GM19043 (cell line): ENCODE results near the gene PIEZO2.

ENCODE experiments used
- ATAC-seq: cut with Tn5 transposase; IDR thresholded peaks from one replicate; pipeline ENCODE4 v1.9.1; 2021; ENCODE audit warnings: low read depth; ENCODE audit not compliant: unreplicated experiment

Gene PIEZO2

DNA sequence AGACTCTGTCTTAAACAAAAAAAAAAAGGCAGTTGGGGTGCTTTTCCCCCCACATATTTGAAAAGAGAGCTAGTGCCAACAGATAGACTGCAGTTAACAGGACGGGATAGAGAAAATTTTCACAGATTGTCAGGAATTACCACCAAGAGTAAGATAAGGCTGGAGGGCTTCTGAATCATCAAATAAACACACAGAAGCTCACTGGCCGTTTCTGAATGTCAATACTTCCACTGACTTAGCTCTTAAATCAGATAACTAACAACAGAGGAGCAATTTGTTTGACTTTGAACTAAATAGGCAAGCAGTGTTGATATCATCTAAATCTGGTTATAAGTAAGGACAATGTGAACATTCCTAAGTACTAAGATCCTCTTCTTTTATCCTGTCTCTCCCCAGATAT is 34.7 kb downstream of the PIEZO2 start:
- no peak for ATAC-seq

DNA sequence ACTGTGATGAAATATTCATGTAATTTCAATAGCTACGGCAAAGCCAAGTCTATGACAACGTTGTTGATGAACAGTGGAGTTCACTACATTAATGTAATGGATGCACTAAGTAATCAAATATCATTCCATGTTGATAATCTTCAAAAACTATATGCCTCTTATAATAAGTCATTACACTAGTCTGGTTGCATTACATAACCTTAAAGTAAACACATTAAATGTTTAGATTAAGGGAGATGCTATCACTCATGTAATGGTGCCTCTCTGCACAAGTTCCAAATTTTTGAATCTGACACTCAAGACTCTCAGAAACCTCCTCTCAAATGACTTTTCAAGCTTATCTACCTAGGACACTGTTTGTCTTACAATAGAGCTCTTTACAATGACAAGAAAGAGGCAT is 35.4 kb downstream of the PIEZO2 start:
- ATAC-seq: no peak

DNA sequence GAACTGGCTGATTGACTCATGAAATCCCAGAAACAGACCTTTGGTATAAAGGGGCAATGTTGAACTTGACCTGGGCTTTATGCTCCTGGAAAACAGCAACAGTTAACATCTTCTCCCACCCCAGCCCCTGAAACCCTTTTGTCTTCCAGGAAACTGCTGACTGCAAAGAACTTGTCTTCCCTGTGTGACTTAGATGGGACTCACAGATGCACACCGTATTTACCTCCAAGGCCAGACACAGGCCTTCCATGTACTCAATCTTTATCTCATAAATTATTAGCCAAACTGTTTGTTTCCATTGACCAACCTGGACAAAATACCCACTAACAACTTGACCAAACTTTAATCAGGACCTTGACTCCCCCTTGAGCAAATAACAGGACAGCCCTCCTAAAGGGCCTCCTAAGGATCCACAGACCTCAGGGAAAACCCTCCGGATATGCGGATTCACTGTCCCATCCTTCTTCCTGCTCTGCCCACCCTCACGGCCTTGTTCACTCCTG is 36.3 kb downstream of the PIEZO2 start:
- ATAC-seq: no peak

DNA sequence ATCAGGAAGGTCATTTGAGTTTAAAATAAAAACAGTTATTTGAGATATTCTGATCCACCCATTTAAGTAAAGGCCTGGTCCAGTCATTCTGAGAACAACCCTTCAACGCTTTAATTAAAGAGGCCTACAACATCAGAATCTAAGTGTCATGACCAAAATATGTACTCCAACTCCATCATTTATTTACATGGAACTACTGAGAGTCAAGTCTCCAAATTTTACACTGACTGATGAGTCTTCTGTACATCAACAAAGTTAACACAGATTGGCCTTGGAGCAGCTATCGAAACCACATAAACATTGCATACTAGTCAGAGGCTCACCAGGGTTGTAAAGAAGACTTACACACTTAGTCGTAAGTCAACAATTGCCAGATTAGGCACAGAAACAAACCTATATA is 37.1 kb downstream of the PIEZO2 start:
- ATAC-seq: no peak

DNA sequence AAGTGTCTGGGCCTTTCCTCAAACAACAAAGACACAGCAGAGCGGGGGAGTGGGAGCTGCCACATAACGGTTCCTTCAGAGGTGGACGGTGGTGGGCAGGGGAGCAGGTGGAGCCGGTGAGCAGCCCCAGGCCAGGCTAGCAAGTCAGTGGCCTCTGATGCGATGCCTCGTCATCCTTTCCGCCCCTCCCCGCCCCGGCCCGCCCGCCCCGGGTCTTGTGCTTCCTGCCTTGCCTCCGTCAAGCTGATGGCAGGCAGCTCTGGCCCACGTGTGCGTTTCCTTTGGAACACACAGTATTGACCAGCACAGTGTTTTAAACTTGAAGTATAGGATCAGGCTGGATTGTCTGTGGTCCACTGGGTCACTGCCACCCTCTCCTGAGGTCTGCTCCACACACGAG is 38.9 kb downstream of the PIEZO2 start:
- ATAC-seq: no peak

DNA sequence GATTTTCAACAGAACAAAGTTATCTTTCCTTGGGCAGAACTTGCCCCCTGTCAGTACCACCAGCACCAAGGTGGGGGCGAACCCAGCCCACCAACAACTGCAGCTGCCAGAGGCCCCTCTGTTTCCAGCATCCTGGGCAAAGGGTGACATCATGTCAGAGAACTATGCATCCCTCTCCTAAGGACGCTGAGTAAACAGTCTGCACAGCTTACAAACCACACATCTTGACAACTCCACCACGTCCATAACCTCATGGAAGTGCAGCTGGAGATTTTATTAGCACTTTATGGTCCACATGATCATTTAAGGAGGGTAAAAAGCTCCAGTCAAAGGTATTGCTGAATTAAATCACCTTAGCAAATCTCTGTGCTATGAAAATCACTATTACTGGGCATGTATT is 40.4 kb downstream of the PIEZO2 start:
- ATAC-seq: no peak

DNA sequence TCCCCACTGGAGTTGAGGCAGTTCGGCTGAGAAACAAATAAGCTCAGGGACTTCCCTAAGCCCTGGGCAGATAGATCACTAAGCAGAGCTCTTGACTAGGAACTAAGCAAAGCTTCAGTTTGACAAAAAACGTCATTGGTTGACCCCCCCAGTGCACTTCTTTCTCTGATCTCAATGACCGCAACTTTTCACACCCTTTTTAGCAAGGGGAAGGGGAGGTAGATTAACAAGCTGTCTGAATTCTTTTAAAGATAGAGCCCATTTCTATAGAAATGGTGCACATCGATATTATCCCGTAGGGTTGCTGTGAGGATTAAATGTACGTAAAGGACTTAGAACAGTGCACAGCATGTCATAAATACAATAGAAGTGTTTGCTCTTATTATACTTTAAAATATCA is 42.5 kb downstream of the PIEZO2 start:
- no peak for ATAC-seq

DNA sequence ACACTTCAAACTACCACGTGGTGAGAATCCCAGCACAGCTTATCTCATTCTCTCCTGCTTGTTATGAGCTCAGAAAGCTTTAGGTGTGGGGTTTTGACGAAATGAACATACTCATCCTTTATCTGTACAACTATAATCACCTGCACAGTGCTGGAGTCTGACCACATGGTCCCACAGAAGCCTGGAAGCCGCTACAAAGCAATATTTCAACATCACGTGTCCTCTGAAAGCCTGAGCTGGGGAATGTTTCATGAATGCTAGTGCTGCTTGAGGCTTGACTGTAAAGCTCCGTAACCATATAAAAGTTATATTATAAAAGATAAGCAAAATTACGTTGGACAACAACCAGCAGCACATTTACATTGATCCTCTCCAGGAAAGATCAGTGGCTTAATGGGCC is 43.9 kb downstream of the PIEZO2 start:
- no peak for ATAC-seq

DNA sequence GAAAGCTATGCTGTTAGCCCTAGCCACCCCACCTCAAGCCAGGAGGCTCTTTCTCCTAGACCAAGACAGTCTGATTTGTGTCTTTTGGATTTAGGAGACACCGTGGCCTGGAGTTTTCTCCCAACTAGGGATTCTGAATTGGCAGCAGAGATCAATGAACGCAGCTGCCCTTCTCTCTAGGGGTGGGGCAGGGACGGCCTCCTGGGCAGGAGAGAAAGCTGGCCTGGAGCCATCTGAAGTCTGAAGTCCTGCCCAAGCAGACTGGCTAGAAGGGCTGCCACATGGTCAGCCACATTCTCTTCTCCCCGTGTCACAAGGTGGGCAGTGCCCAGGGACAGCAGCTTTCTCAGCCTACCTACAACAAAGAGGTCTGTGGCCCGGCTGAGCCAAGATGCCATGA is 45.1 kb downstream of the PIEZO2 start:
- no peak for ATAC-seq

DNA sequence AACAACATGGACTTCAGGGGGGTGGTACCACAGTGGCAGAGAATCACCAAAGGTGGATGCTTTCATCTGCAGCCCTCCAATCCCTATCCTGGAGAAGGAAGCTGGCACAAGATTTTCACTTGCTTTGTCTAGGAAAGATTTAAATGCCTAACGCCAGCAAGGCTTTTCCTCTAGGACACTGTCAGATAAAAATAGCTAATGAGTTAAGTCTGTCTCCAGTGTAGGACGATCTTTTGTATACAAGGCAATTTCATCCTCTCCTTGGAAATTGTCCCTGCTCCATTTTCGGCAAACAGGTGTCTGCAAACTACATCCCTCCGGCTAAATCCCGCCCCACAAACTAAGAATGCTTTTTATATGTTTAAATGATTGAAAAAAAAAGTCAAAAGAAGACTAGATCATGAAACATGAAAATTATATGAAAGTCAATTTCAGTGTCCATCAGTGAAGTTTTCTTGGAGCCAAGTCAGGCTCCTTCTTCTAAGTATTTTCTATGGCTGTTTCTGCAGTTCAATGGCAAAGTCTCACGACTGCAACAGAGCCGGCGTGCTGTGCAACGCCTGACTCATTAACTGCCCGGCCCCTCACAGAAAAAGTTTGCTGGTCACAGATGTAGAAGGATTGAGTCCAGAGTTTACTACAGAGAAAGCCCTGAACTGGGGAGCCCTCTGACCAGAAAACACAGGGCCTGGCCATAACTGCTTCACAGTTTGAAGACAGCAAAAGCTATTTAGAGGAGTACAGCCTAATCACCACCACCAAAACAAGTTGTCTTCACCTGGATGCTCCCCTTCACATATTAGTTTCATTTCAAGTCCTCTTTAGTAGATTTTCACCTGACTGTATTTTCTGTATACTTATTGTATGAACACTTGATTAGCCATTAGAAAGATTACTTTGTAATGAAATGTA is 52.3 kb downstream of the PIEZO2 start:
- ATAC-seq: no peak

DNA sequence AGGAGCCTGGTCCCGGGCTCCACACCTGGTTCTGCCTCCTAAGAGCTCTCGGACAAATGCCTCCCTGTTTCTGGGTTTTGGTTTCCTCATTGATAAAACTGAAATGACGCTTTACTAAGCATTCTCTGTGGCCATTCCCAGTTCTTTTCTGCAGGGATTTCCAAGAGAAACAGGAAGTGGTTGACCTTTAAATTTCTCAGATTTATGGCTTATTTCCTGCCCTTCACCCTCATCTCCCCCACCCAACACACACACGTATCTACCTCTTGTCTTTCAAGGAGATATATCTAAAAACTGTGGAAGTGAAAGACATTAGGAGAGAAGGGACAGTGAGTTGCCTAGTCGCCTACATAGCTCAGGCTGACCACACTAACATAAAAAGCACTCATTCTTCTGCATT is 53.0 kb downstream of the PIEZO2 start:
- no peak for ATAC-seq

DNA sequence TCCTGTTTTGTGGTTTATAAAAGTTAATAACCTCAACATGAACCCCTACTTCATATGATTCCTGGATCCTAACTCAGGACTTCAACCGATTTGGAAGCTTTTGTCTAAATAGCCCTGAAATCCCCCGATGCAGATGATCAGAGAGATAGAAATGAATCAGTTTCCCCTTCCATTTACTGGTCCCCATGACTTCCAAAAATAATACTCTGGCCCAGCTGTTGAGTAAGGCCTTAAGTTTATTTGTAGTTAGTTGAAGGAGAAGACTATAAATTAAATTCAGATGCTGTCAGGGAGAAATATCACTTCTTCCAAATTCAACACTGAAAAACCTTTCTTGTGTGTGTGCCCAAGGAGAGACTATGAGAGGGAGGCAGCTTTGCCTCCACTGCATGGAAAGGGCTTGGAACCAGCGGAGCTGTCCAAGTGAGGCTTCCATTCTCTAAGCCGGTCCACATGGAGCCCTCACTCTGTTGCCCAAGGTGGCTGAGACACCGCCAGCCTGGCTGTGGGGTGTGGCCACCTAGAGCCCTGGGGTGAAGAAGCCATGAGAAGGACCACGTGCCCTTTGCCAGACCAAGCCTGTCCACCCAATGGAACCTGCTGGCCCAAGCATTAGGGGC is 53.6 kb downstream of the PIEZO2 start:
- ATAC-seq: no peak

DNA sequence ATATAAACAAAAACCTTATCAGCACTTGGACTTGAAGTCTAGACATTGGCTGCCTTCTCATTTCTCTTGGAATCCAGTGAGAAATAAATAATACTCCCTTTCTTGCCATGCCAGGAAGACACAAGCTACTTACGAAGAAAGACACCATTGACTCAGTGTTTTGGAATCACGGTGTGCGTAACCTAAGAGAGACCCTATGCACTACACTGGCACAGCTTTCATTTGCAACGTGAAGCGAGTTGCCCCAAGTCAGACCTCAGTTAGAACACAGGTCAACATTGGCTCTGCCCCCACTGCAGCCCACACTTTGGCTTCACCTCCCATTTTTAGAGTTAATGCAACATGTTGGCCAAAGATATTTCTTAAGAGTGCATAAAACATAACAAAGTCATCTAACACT is 54.2 kb downstream of the PIEZO2 start:
- ATAC-seq: no peak

DNA sequence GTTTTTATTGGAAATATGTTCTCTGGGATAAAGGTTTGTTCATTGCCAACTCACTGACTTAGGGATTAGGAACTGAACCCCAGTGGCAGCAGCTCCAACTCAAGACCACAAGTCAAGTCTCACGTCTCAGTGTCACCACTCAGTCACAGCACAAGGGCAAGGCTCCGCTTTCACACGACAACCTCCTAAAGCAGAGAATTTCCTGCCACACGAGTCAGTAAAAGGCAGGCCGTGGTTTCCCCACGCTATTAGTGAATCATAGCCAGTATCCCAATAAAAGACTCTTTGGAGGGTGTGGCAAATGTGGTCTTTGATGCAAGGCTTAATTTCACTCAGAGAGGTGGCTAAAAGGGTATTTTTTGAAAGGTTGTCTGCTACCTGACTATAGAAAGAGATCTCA is 57.6 kb downstream of the PIEZO2 start:
- no peak for ATAC-seq

DNA sequence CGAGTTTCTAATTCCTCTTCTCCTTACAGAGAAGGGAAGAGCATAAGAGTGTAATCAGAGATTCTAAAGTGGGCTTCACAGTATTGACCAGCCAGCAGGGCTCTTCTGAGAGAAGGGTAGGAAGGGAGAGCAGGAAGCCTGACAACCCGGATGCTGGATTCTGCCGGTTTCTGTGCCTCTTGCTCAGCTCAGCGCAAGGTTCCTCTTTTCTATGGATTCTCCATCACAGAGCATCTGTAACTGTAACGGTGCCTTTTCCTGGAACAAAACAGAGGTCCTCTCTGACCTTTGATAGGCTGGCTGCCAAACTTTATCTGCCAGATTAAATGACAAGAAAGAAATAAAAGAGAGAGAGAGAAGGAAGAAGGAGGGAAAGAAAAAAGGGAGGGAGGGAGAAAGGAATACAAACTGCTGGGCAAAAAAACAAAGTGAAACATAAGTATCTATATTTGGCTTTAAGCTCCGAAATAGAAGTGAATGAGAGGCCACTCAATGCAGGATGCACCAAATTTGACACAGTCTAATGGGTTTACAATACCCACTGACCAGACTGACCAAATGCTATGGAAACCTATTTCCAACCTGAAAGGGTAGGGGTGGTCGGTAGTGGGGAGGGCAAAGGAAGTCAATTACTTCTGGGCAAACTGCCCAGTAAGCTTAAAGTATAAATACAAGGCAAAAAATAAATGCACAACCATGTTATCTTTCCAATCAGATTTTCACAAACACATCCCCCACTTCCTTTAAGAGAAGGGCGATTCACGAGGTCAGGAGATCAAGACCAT is 59.2 kb downstream of the PIEZO2 start:
- ATAC-seq: no peak

DNA sequence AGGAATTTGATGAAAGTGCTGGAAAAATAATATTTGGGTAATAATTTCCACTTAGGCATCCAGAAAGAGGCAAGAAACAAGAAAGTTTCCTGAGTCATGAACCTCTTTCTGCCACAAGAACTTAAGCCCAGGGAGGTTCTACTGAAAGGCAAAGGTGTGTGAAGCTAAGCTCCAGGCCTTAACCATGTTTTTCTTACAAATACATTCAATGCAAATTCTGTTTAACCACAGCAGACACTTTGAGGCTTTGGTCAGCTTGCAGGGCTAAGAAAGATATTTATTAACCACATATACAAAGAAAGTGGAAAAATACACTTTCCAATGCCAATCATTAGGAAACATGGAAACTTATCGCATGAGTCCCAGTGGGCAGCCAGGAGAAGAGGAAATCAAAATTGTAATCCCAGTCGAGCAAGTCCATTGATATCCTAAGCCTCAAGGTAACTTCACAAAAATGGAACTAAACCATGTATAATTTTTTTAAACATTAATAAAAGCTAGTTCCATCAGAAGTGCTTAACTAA is 68.3 kb downstream of the PIEZO2 start:
- no peak for ATAC-seq

DNA sequence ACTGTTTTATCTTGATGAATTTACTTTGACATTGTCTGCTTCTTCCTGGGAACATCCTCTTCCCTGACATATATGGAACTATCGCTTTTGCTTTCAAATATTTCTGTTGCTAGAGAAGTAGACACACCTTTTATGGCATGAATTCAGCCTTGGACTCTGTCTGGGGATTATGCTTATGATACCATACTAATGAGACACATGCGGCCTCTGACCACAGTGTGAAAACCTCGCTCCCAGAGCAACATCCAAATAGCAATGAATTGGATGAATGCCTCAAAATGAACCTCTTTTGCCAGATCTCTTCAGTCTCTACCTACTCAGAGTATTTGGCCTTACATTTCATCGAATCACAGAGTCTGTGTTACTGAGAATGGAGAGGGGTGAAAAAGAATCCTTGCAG is 70.9 kb downstream of the PIEZO2 start:
- ATAC-seq: no peak

DNA sequence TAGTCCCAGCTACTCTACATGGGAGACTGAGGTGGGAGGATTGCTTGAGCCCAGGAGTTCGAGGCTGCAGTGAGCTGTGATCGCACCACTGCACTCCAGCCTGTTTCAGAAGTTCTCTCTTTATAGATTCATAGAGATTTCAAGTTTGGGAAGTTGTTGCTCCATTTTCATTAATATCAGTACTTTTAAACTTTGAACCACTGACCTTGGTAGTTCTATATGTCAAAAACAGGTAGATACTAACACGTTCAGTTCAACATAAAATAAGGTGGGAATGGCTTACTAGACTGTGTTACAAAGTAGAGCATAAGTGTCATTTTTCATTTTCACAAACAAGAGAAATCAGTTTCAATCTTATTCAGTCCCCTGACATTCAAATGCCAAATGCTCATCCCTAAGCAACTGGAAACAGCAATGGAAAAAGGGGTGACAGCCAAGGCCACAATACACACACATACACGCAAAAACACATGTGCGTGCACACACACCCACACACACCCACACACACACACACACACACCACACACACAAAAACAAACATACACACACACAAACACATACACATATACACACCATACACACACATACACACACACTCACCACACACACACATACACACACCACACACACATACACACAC is 71.7 kb downstream of the PIEZO2 start:
- no peak for ATAC-seq

DNA sequence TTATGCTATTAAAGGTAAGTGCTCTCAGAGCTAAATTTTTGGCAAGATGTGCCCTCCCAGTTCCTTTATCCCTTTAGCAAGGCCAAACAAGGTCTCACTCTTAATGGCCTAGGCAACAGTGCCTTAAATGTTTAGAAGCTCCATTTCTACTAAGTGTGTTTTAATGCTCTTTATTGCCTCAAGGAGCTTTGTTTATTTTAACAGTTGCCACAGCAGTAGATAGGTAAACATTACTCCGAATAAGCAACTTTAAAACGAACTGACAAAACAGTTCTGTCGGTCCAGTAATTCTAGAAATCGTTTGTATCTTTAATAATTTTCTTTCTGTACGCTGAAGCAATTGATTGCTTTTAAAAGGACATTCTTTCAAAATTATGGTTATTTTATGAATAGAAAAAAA is 74.5 kb downstream of the PIEZO2 start:
- no peak for ATAC-seq

DNA sequence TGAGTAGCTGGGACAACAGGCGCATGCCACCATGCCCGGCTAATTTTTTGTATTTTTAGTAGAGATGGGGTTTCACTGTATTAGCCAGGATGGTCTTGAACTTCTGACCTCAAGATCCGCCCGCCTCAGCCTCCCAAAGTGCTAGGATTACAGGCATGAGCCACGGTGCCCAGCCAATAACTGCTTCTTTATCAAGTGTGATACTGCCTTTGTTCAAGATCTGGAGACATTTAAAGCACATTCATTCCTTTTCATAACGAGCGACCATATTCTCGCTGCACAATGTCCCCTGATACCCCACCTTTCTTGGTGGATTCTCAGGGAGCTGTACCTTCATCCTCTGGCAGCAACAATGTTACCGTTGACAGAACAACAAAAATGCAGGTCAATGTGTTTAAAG is 75.4 kb downstream of the PIEZO2 start:
- no peak for ATAC-seq

DNA sequence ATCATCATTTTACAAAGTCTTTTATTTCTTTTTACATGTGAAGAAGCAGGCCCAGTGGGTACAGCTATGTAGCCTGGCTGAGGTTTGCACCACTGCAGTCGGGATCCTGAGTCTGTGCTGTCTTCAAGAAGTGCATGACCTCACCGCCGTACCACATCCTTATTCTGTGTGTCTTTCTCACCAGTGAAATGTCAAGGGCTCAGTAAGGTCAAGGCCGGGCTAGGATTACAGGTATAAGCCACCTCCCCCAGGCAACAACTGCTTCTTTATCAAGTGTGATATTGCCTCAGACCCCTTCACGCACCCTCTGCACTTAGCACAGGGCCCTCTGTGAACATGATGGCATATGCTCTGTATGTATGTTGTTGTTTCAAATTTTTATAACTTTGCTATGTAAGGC is 76.7 kb downstream of the PIEZO2 start:
- ATAC-seq: no peak
